GM23338 (cell line): ENCODE results near the gene RHBDD1. TPM values are rescaled to one million over a fixed set of nuclear protein-coding genes. Genes with fewer than 3 reads are reported as not detected.

Source experiments
- ATAC-seq: fragments of 200-7000 bp; cut with Tn5 transposase; 3 replicates; pipeline ENCODE4 v1.9.1; 2020
- DNase-seq: peaks from one replicate; pipeline ENCODE4 v3.0.0-alpha.2; 2015; ENCODE audit warnings: low spot score
- H2AFZ ChIP-seq: fragments of 200-600 bp; sonication (generic); 2 replicates; pipeline ENCODE4 v1.8.0; 2016; ENCODE audit warnings: antibody characterized with exemption, mild to moderate bottlenecking, moderate library complexity
- H3F3A ChIP-seq: fragments of 200-600 bp; sonication (generic); replicated peaks from 2 replicates; pipeline ENCODE4 v1.8.0; 2017; ENCODE audit warnings: antibody characterized with exemption, mixed run types, low read depth
- H3K27ac ChIP-seq: fragments of 200-600 bp; sonication (generic); 2 replicates; pipeline ENCODE4 v1.6.1; 2016; ENCODE audit warnings: low read depth
- H3K27me3 ChIP-seq: fragments of 200-600 bp; sonication (generic); 2 replicates; pipeline ENCODE4 v1.8.0; 2016; ENCODE audit warnings: mild to moderate bottlenecking, mixed run types, moderate library complexity; ENCODE audit not compliant: insufficient read depth
- H3K36me3 ChIP-seq: fragments of 200-600 bp; sonication (generic); 2 replicates; pipeline ENCODE4 v1.8.0; 2016; ENCODE audit warnings: mild to moderate bottlenecking; ENCODE audit not compliant: insufficient read depth
- H3K4me1 ChIP-seq: fragments of 200-600 bp; sonication (generic); 2 replicates; pipeline ENCODE4 v1.8.0; 2016; ENCODE audit warnings: mild to moderate bottlenecking, moderate library complexity; ENCODE audit not compliant: insufficient read depth
- H3K4me2 ChIP-seq: fragments of 200-600 bp; sonication (generic); 2 replicates; pipeline ENCODE4 v1.7.1; 2017; ENCODE audit warnings: mixed run types
- H3K4me3 ChIP-seq: fragments of 200-600 bp; sonication (generic); 2 replicates; pipeline ENCODE4 v1.6.1; 2016; ENCODE audit warnings: mixed run types
- H3K79me2 ChIP-seq: fragments of 200-600 bp; sonication (generic); replicated peaks from 2 replicates; pipeline ENCODE4 v1.8.0; 2017; ENCODE audit warnings: mild to moderate bottlenecking; ENCODE audit not compliant: insufficient read depth
- H3K9me2 ChIP-seq: fragments of 200-600 bp; sonication (generic); 2 replicates; pipeline ENCODE4 v1.8.0; 2017; ENCODE audit not compliant: insufficient read depth
- H4K20me1 ChIP-seq: fragments of 200-600 bp; sonication (generic); replicated peaks from 2 replicates; pipeline ENCODE4 v1.8.0; 2017; ENCODE audit warnings: mild to moderate bottlenecking; ENCODE audit not compliant: insufficient read depth
- H3K27ac Mint-ChIP-seq: 2 replicates; pipeline ENCODE4 v1.8.0; 2020; ENCODE audit warnings: inconsistent platforms, mild to moderate bottlenecking, moderate library complexity, mixed read lengths
- H3K27me3 Mint-ChIP-seq: 3 replicates; pipeline ENCODE4 v1.8.0; 2022; ENCODE audit warnings: low read depth, mild to moderate bottlenecking, moderate library complexity, mixed read lengths, inconsistent platforms; ENCODE audit not compliant: insufficient read depth, poor library complexity
- H3K36me3 Mint-ChIP-seq: 3 replicates; pipeline ENCODE4 v1.8.0; 2021; ENCODE audit warnings: low read depth, mild to moderate bottlenecking, inconsistent platforms, moderate library complexity, mixed read lengths
- H3K4me1 Mint-ChIP-seq: 3 replicates; pipeline ENCODE4 v1.8.0; 2020; ENCODE audit warnings: mild to moderate bottlenecking, inconsistent platforms, mixed read lengths
- H3K4me3 Mint-ChIP-seq: 3 replicates; pipeline ENCODE4 v1.8.0; 2021; ENCODE audit warnings: moderate library complexity, mild to moderate bottlenecking, inconsistent platforms, mixed read lengths
- H3K9me3 Mint-ChIP-seq: 3 replicates; pipeline ENCODE4 v1.8.0; 2020; ENCODE audit warnings: moderate library complexity, mild to moderate bottlenecking, inconsistent platforms, mixed read lengths
- CREB1 ChIP-seq: fragments of 250-450 bp; sonication (Bioruptor Pico); IDR thresholded peaks from 2 replicates; pipeline ENCODE4 v1.5.0; 2020; ENCODE audit warnings: low read depth, mild to moderate bottlenecking, moderate library complexity
- CTCF ChIP-seq, 2 experiments: fragments of 200-600 bp in 1 of 2; sonication (generic) in 1 of 2; conservative IDR thresholded peaks; 2 replicates each; pipeline versions ENCODE4 v1.5.1 to v1.6.1; 2016 to 2017; ENCODE audit warnings: antibody characterized with exemption in 2 of 2, low read depth in 2 of 2, mild to moderate bottlenecking in 2 of 2, moderate library complexity in 1 of 2
- ETS1 ChIP-seq: IDR thresholded peaks from 2 replicates; pipeline ENCODE4 v1.6.1; 2016; ENCODE audit warnings: antibody characterized with exemption
- EZH2 ChIP-seq: fragments of 200-600 bp; sonication (generic); IDR thresholded peaks from one replicate; pipeline ENCODE4 v1.8.0; 2017; ENCODE audit warnings: antibody characterized with exemption, mild to moderate bottlenecking, low read depth; ENCODE audit not compliant: unreplicated experiment
- EZH2phosphoT487 ChIP-seq: fragments of 200-600 bp; sonication (generic); IDR thresholded peaks from one replicate; pipeline ENCODE4 v1.8.1; 2018; ENCODE audit warnings: antibody characterized with exemption; ENCODE audit not compliant: unreplicated experiment
- JUNB ChIP-seq: IDR thresholded peaks from one replicate; pipeline ENCODE4 v1.6.1; 2016; ENCODE audit warnings: antibody characterized with exemption; ENCODE audit not compliant: unreplicated experiment
- NANOG ChIP-seq: IDR thresholded peaks from 2 replicates; pipeline ENCODE4 v1.6.1; 2016; ENCODE audit warnings: antibody characterized with exemption, borderline replicate concordance
- POLR2AphosphoS5 ChIP-seq: IDR thresholded peaks from 2 replicates; pipeline ENCODE4 v1.6.1; 2016; ENCODE audit warnings: antibody characterized with exemption, low read depth
- REST ChIP-seq: IDR thresholded peaks from one replicate; pipeline ENCODE4 v1.6.1; 2018; ENCODE audit warnings: antibody characterized with exemption; ENCODE audit not compliant: unreplicated experiment
- STAT1 ChIP-seq: IDR thresholded peaks from one replicate; pipeline ENCODE4 v1.6.1; 2016; ENCODE audit warnings: antibody characterized with exemption; ENCODE audit not compliant: unreplicated experiment
- ZNF114 ChIP-seq: fragments of 250-450 bp; sonication (Bioruptor Pico); IDR thresholded peaks from 2 replicates; pipeline ENCODE4 v1.5.0; 2020; ENCODE audit warnings: mild to moderate bottlenecking, moderate library complexity
- ZNF331 ChIP-seq: fragments of 250-450 bp; sonication (Bioruptor Pico); IDR thresholded peaks from 2 replicates; pipeline ENCODE4 v1.5.0; 2020; ENCODE audit warnings: low read depth, mild to moderate bottlenecking, moderate library complexity
- ZNF462 ChIP-seq: fragments of 250-450 bp; sonication (Bioruptor Pico); IDR thresholded peaks from 2 replicates; pipeline ENCODE4 v1.5.0; 2020; ENCODE audit warnings: mild to moderate bottlenecking, moderate library complexity
- polyA plus RNA-seq: library from polyadenylated mRNA; unstranded; fragments of >200 nt; fragmentation: Nextera tagmentation; extraction: Ambion mirVana; gene quantifications from 2 replicates; pipeline ENCODE4 v1.2.1, GENCODE V29; 2016
- total RNA-seq: library from RNA; depleted of rRNA; stranded (reverse); fragments of >200 nt; shearing (Covaris generic); gene quantifications from 2 replicates; pipeline ENCODE4 v1.2.3, GENCODE V29; 2014

RHBDD1 gene
- total and polyA plus RNA-seq, 2 experiments from 2014 or later: 7.3 to 13.0 TPM

GRCh38 chr2:226915846-226916360 is 80.0 kb downstream of the RHBDD1 start:
- TF ChIP-seq EZH2 (no peak), REST (no peak), POLR2AphosphoS5 (no peak), CREB1 (CRISPR knock-in tag) (no peak), STAT1 (no peak), EZH2phosphoT487 (no peak), ZNF331 (CRISPR knock-in tag) (no peak), JUNB (no peak), ZNF114 (no peak), ETS1 (no peak), ZNF462 (no peak), NANOG (no peak), CTCF (conservative IDR thresholded peaks at IDR 0.05; ENCODE audit: low read depth in 2 of 2) (no peak)
- H3K9me2 ChIP-seq: no peaks in the 10 kb centered on the region
- H3K9me3 Mint-ChIP-seq: no peaks in the 10 kb centered on the region
- DNase-seq (no peak), ATAC-seq (no peak)
- no peaks in the 10 kb centered on the region for H3K4me1 Mint-ChIP-seq
- H4K20me1 ChIP-seq: no peaks in the 10 kb centered on the region
- H3K27me3 Mint-ChIP-seq: peaks cover 2% of the 10 kb centered on the region
- H3K4me3 ChIP-seq: no peak overlapping the region
- no peak overlapping the region for H3K4me2 ChIP-seq
- no peaks in the 10 kb centered on the region for H3K79me2 ChIP-seq
- no peaks in the 10 kb centered on the region for H3K4me1 ChIP-seq
- no peak overlapping the region for H3K4me3 Mint-ChIP-seq
- no peak overlapping the region for H3K27ac Mint-ChIP-seq
- no peaks in the 10 kb centered on the region for H3F3A ChIP-seq
- H3K36me3 ChIP-seq: no peaks in the 10 kb centered on the region
- H3K27me3 ChIP-seq: no peaks in the 10 kb centered on the region
- H3K27ac ChIP-seq: no peak overlapping the region
- no peak overlapping the region for H2AFZ ChIP-seq
- H3K36me3 Mint-ChIP-seq: no peaks in the 10 kb centered on the region
